ENCODE data around the gene ADGRL2. TPM values are rescaled to one million over a fixed set of nuclear protein-coding genes. Genes with fewer than 3 reads are reported as not detected.

ADGRL2 gene
- total and polyA plus RNA-seq, 2 of the 4 experiments (the other 2 are of a cell fraction): 17.0 to 42.7 TPM

DNA sequence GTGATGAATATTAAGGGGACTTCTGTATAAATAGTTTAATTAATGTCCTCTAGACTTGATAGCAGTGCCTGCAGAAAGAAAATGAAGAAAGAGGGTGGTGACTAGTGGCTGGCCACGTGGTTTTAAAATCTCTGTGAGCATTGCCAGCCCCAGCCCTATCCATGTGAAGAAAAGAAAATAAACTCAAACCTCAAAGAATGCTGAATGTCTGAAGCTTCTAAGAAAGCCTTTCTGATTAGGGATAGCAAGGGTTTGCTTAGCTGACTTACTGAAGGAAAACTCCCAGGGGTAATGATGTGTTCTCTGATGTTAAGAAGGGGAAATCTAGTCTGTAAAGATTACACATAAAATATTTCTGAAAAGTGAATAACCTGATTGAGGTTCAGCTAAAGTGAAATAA is 31.8 kb downstream of the ADGRL2 start:
- H2AFZ ChIP-seq (replicated peaks; ENCODE audit: low read length, poor library complexity): no peak overlapping the region
- no peak overlapping the region for H2BK15ac ChIP-seq (ENCODE audit: low read depth, low read length)
- no peak overlapping the region for H4K8ac ChIP-seq (ENCODE audit: low read depth in 2 of 2, low read length in 2 of 2)
- H2AK9ac ChIP-seq (replicated peaks; ENCODE audit: low read depth, low read length, poor library complexity): no peak overlapping the region
- H4K91ac ChIP-seq (ENCODE audit: insufficient read depth, low read depth, low read length): no peak overlapping the region
- H3K4ac ChIP-seq (ENCODE audit: low read depth, low read length): no peak overlapping the region
- H2AK5ac ChIP-seq (ENCODE audit: low read depth, low read length): no peak overlapping the region
- peaks cover 7% of the 10 kb centered on the region for H3K4me1 ChIP-seq (ENCODE audit: control insufficient read depth, insufficient read depth, low read length)
- no peak overlapping the region for H3K14ac ChIP-seq (replicated peaks; ENCODE audit: low read depth, low read length)
- H4K20me1 ChIP-seq (ENCODE audit: insufficient read depth, low read length): no peaks in the 10 kb centered on the region; the same call in 1 of the 2 replicates
- H2BK120ac ChIP-seq (ENCODE audit: low read depth, low read length): no peak overlapping the region
- no TSS peak for BruUV-seq (replicated peaks)
- ChIA-PET POLR2A (ENCODE audit: unreplicated experiment) (no interaction called here), CTCF (no interaction called here)
- WGBS, 2 experiments (ENCODE audit: extremely low coverage in 2 of 2, insufficient read length in 1 of 2): no CpG with 5 or more reads among the region's 1 CpG
- H2BK20ac ChIP-seq (ENCODE audit: low read depth, low read length): no peak overlapping the region
- H3K23ac ChIP-seq (ENCODE audit: low read depth, low read length): no peak overlapping the region
- no peak overlapping the region for H3K9ac ChIP-seq (ENCODE audit: low read depth, low read length)
- intact Hi-C loops (cut with micrococcal nuclease): no loop called here
- H2BK5ac ChIP-seq (ENCODE audit: low read depth, low read length, poor library complexity, severe bottlenecking): no peak overlapping the region
- H3K56ac ChIP-seq (ENCODE audit: extremely low read depth, insufficient read depth, low read length): no peak overlapping the region
- no peak overlapping the region for H3K4me2 ChIP-seq (ENCODE audit: low read depth, low read length)
- dilution Hi-C loops (cut with HindIII; ENCODE audit: low sequenced_read_pairs, unreplicated experiment): no loop called here
- no peaks in the 10 kb centered on the region for H3K9me1 ChIP-seq (ENCODE audit: insufficient read depth, low read length)
- no peaks in the 10 kb centered on the region for H3K9me3 ChIP-seq (ENCODE audit: control insufficient read depth, insufficient read depth, low read length)
- no peak overlapping the region for H4K5ac ChIP-seq (ENCODE audit: low read depth, low read length)
- H3K36me3 ChIP-seq (ENCODE audit: control insufficient read depth, insufficient read depth, low read length): no peaks in the 10 kb centered on the region
- H3K18ac ChIP-seq (ENCODE audit: low read depth, low read length): no peak overlapping the region
- TF ChIP-seq POLR2A (IDR thresholded peaks at IDR 0.05; ENCODE audit: low read depth, low read length): no peak
- TF ChIP-seq, protein P1, sequence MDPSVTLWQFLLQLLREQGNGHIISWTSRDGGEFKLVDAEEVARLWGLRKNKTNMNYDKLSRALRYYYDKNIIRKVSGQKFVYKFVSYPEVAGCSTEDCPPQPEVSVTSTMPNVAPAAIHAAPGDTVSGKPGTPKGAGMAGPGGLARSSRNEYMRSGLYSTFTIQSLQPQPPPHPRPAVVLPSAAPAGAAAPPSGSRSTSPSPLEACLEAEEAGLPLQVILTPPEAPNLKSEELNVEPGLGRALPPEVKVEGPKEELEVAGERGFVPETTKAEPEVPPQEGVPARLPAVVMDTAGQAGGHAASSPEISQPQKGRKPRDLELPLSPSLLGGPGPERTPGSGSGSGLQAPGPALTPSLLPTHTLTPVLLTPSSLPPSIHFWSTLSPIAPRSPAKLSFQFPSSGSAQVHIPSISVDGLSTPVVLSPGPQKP (IDR thresholded peaks at IDR 0.05; ENCODE audit: borderline replicate concordance, low read depth, low read length): no peak
- peak; percentile 37; the same call in 1 of the 2 replicates for TF ChIP-seq MXI1 (IDR thresholded peaks at IDR 0.05; ENCODE audit: borderline replicate concordance, low read depth, low read length)
- TF ChIP-seq USF2 (IDR thresholded peaks at IDR 0.05; ENCODE audit: low read depth, low read length): peak; percentile 76
- TF ChIP-seq CEBPB (IDR thresholded peaks at IDR 0.05; ENCODE audit: low read depth, low read length): no peak
- no peak for TF ChIP-seq FOS (IDR thresholded peaks at IDR 0.05; ENCODE audit: low read depth, low read length)
- TF ChIP-seq BHLHE40 (IDR thresholded peaks at IDR 0.05; ENCODE audit: low read depth, low read length): no peak
- no peak for TF ChIP-seq NFE2L2 (IDR thresholded peaks at IDR 0.05; ENCODE audit: low read depth, low read length)
- TF ChIP-seq CTCF (conservative IDR thresholded peaks at IDR 0.05; ENCODE audit: low read depth, low read length): no peak
- DNase-seq (peak; percentile 75), ATAC-seq (ENCODE audit: low read depth) (peak; percentile 93)
- no peaks in the 10 kb centered on the region; a peak in 1 of 4 replicates for H3K79me1 ChIP-seq (ENCODE audit: low read depth in 1 of 2, low read length in 2 of 2)
- H3K4me3 ChIP-seq (ENCODE audit: insufficient read depth, low read depth, low read length): no peak overlapping the region
- in situ Hi-C loops (cut with MboI; ENCODE audit: low sequenced_read_pairs): no loop called here
- H3K27me3 ChIP-seq (ENCODE audit: control insufficient read depth, insufficient read depth, low read length): peaks cover 4% of the 10 kb centered on the region; the same call in 1 of the 2 replicates
- no peak overlapping the region for H3K27ac ChIP-seq (ENCODE audit: insufficient read depth, low read length)

Data from IMR-90 (cell line).